ENCODE results near the gene SCN4B.

SCN4B gene

GRCh38 chr11:118095493-118095892 lies 57.1 kb downstream of the SCN4B start:
- DNase-seq = no peak

GRCh38 chr11:118092907-118093571 lies 59.6 kb downstream of the SCN4B start:
- no peak for DNase-seq

GRCh38 chr11:118091690-118092089 lies 60.9 kb downstream of the SCN4B start:
- no peak for DNase-seq

GRCh38 chr11:118090545-118091162 lies 62.0 kb downstream of the SCN4B start:
- no peak for DNase-seq

- no peak for DNase-seq
Measured at GRCh38 chr11:118088531-118088930, 64.1 kb downstream of the SCN4B start.

- no peak for DNase-seq
Measured at GRCh38 chr11:118087931-118088330, 64.7 kb downstream of the SCN4B start.

GRCh38 chr11:118086913-118087768 lies 65.5 kb downstream of the SCN4B start, which contains the start of gene SMIM35:
Gene SMIM35, minus strand, starts transcription at chr11:118086963. Its CDS starts 206 bp downstream, at chr11:118086757.
- DNase-seq = no peak

GRCh38 chr11:118084656-118085055 lies 68.0 kb downstream of the SCN4B start:
- DNase-seq = no peak

- no peak for DNase-seq
Measured at GRCh38 chr11:118084247-118084646, 68.4 kb downstream of the SCN4B start.
